Measurements from ENCODE around the gene MAD1L1.
"Not testable (repeated sequence)": the region's sequence is repeated elsewhere in the genome, so short reads cannot be mapped to it uniquely, and the experiment has no call there.

Gene MAD1L1

GRCh38 chr7:1842321-1843221 lies 390.2 kb downstream of the MAD1L1 start:
- no peak for DNase-seq

- DNase-seq = peak; percentile 38
Observed at GRCh38 chr7:1841286-1842021, 391.3 kb downstream of the MAD1L1 start.

- DNase-seq = not testable (repeated sequence)
Observed at GRCh38 chr7:1840744-1841143, 392.0 kb downstream of the MAD1L1 start.

DNA sequence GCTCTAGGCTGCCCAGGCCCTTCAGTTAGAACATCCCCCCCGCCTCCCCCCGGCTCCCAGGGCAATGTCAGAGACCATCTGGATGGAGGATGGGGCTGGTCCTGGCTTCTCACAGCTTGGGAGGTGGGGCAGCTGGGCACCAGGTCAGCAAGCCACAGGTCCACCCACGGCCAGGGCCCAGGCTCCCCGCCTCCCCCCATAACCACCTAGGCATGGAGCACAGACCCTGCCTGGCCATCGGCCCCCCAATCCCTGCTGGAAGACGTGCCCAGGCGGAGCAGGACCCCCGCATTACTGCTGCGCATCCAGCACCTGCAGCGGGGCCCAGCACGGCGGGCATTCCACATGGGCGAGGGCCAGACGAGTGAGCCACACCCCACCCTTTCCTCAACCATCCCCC lies 393.0 kb downstream of the MAD1L1 start:
- DNase-seq = no peak

GRCh38 chr7:1838911-1839531 lies 393.7 kb downstream of the MAD1L1 start:
- not testable (repeated sequence) for DNase-seq

GRCh38 chr7:1838544-1838872 lies 394.2 kb downstream of the MAD1L1 start:
- not testable (repeated sequence) for DNase-seq

- not testable (repeated sequence) for DNase-seq
Observed at GRCh38 chr7:1837696-1838543, 394.8 kb downstream of the MAD1L1 start.

- not testable (repeated sequence) for DNase-seq
Observed at GRCh38 chr7:1831933-1832535, 400.7 kb downstream of the MAD1L1 start.

DNA sequence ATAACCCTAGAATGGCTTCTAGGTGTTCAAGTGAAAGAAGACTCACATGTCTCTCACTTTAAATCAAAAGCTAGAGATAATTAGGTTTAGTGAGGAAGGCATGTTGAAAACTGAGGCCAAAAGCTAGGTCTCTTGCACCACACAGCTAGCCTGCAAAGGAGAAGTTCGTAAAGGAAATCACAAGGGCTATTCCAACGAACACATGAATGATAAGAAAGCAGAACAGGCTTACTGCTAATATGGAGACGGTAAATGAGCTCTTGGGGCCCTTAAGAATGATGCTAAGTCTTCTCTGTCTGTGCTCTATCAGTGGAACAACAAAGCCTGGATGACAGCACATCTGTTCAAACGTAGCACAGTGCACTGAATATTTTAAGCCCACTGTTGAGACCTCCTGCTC lies 401.3 kb downstream of the MAD1L1 start:
- peak; percentile 41 for DNase-seq

- DNase-seq = not testable (repeated sequence)
Observed at GRCh38 chr7:1829668-1830067, 403.1 kb downstream of the MAD1L1 start.

- DNase-seq = no peak
Observed at GRCh38 chr7:1829111-1829510, 403.6 kb downstream of the MAD1L1 start.

GRCh38 chr7:1828170-1828569 lies 404.6 kb downstream of the MAD1L1 start:
- DNase-seq = not testable (repeated sequence)

DNA sequence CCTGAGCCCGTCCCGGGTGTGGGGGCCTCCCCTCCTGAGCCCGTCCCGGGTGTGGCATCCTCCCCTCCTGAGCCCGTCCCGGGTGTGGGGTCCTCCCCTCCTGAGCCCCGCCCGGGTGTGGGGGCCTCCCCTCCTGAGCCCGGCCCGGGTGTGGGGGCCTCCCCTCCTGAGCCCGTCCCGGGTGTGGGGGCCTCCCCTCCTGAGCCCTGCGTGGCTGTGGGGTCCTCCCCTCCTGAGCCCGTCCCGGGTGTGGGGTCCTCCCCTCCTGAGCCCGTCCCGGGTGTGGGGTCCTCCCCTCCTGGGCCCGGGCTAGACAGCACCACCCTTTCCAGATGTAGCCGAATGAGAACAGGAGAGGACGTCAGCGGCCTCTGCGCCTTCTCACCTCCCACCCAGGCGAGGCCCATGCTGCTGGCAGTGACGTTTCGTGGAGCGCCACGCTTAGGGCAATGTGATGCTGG lies 405.2 kb downstream of the MAD1L1 start:
- DNase-seq = not testable (repeated sequence)

DNA sequence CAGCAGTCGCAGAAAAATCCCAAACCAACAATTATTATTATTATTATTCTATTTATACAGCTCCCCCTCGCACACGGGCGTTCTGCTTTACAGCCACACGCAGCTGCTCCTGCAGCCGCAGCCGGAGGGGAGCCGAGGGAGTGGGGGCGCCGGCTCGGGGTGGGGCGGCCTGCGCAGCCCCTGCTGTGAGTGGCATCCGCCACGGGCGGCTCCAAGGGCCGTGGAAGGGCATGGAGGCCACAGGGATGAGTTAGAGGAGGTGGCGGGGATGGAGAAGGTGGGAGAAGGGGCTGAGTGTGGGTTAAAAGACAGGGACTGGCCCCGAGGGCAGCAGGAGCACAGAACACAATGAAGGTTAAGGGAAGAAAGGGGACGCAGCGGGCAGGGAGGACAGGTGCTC lies 405.8 kb downstream of the MAD1L1 start:
- DNase-seq = not testable (repeated sequence)

GRCh38 chr7:1825897-1826741 lies 406.6 kb downstream of the MAD1L1 start:
- no peak for DNase-seq

DNA sequence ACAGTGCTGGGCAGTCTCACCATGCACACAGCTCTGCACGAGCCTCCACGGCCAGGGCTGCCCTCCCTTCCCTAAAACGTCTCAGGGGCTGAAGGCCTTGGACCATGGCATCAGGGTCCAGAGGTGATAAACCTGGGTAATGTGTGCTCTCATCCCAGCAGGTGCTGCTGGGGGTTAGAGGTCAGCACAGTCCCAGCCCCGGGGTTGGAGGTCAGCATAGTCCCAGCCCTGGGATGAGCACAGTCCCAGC lies 407.2 kb downstream of the MAD1L1 start:
- not testable (repeated sequence) for DNase-seq

- not testable (repeated sequence) for DNase-seq
Observed at GRCh38 chr7:1824882-1825646, 407.7 kb downstream of the MAD1L1 start.

DNA sequence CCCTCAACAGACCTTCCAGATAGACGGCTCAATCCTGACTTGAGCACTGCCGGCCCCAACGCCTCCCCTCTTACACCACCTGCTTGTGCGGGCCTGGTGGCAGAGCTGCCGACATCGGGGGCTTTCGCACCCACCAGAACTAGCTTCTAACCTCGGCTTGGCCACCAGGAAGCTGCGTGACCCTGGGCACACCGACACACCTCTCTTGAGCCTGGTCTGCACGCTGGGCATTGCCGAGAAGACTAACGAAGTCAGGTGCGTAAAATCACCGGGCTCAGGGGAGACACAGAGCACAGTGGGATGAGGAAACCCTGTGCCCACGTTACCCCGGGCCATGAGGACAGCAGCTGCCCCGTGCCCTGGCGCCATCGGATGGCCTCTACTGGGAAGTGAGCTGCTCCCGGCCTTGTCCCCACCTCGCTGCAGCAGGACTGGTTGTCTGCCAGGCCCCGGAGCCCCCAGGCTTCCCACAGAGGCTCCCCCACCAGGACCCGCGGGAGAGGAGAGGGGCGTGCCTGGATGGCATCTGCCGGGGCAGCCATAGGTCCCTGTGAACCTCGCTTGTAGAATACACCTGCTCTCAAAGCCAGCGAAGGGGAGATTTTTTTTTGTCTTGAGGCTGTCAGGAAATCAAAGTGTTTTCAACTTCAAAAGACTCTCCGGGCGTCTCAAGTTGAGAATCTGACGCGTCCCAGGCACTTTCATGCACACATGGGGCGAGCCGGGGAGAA lies 408.4 kb downstream of the MAD1L1 start:
- not testable (repeated sequence) for DNase-seq

- no peak for DNase-seq
Observed at GRCh38 chr7:1823376-1824150, 409.2 kb downstream of the MAD1L1 start.
